Gastrocnemius medialis (tissue), 4 donors: Measurements from ENCODE around the gene FAH. TPM values are rescaled to one million over a fixed set of nuclear protein-coding genes. Genes with fewer than 3 reads are reported as not detected.

Experiments
- ATAC-seq, 2 donors: fragments of 150-250 bp; one replicate each; pipeline ENCODE4 v1.9.1; 2016
- DNase-seq, 2 donors: peaks; one replicate each; pipeline ENCODE4 v3.0.0-alpha.2; 2019
- H3K27ac ChIP-seq, 4 donors: fragments of 200-600 bp; sonication (generic); 1 replicate in 1 of 4; 2 replicates in 3 of 4; pipeline ENCODE4 v1.5.1; 2016 to 2018; ENCODE audit warnings: mild to moderate bottlenecking in 2 of 4, moderate library complexity in 1 of 4
- H3K27me3 ChIP-seq, 3 donors: fragments of 200-600 bp; sonication (generic) in 2 of 3; 1 replicate in 1 of 3; 2 replicates in 2 of 3; pipeline versions ENCODE4 v1.5.1 to v1.6.0; 2016 to 2019; ENCODE audit warnings: mild to moderate bottlenecking in 1 of 3, moderate library complexity in 1 of 3
- H3K36me3 ChIP-seq, 2 donors: fragments of 200-600 bp; sonication (generic) in 1 of 2; one replicate each; pipeline ENCODE4 v1.5.1; 2017 to 2018
- H3K4me1 ChIP-seq, 2 donors: fragments of 200-600 bp; sonication (generic) in 1 of 2; one replicate each; pipeline ENCODE4 v1.5.1; 2016 to 2017; ENCODE audit warnings: mild to moderate bottlenecking in 2 of 2
- H3K4me3 ChIP-seq, 4 donors: fragments of 200-600 bp; sonication (generic) in 3 of 4; 1 replicate in 1 of 4; 2 replicates in 3 of 4; pipeline ENCODE4 v1.5.1; 2016 to 2019; ENCODE audit warnings: mild to moderate bottlenecking in 2 of 4
- H3K9me3 ChIP-seq, 3 donors: fragments of 200-600 bp; sonication (generic) in 2 of 3; 1 replicate in 1 of 3; 2 replicates in 2 of 3; pipeline ENCODE4 v1.5.1; 2016 to 2019
- CTCF ChIP-seq, 5 experiments: fragments of 450-650 bp in 3 of 5; fragments of 200-600 bp in 2 of 5; sonication (generic) in 2 of 5; IDR thresholded peaks in 4 of 5; conservative IDR thresholded peaks in 1 of 5; 1 replicate in 4 of 5; 2 replicates in 1 of 5; pipeline ENCODE4 v1.5.1; 2016 to 2019; ENCODE audit warnings: antibody characterized with exemption in 5 of 5, mild to moderate bottlenecking in 3 of 5, moderate library complexity in 3 of 5
- POLR2A ChIP-seq, 2 donors: fragments of 450-650 bp; IDR thresholded peaks; one replicate each; pipeline ENCODE4 v1.6.1; 2017; ENCODE audit warnings: antibody characterized with exemption in 2 of 2, mild to moderate bottlenecking in 2 of 2, moderate library complexity in 2 of 2
- in situ Hi-C, 4 donors: fragments of 200-750 bp; cut with MboI; loops; one replicate each; pipeline versions ENCODE4 v1.15.0 to v1.8.0; 2017; ENCODE audit warnings: low sequenced_read_pairs in 4 of 4
- intact Hi-C: fragments of 100-400 bp; cut with DNase I; formaldehyde crosslinking; loops from one replicate; pipeline ENCODE4 v1.15.1; 2023; ENCODE audit warnings: low total_unique reads
- total RNA-seq, 4 donors: library from RNA; depleted of rRNA; stranded (reverse); fragments of >200 nt; gene quantifications; one replicate each; pipeline versions ENCODE4 v1.1.0 to v1.2.3, GENCODE V29; 2016

FAH gene
- total RNA-seq, 4 donors from 2014 or later, result 7.7 to 16.7 (median 12.3) TPM

GRCh38 chr15:80152180-80152895 is 461 bp upstream of the FAH start:
- ATAC-seq (peak; percentile 66 to 77), DNase-seq (peak; percentile 97 to 99)
- Histone ChIP-seq H3K4me1 (peaks cover 38 to 45% of the 10 kb centered on the region in 2 donors), H3K27me3 (no peaks in the 10 kb centered on the region), H3K9me3 (no peaks in the 10 kb centered on the region), H3K27ac (peak overlapping the region; percentile 86 to 91 (median 90)), H3K36me3 (no peaks in the 10 kb centered on the region), H3K4me3 (peak overlapping the region; percentile 64 to 91 (median 71))
- TF ChIP-seq CTCF (IDR thresholded peaks at IDR 0.05 in 4 of 5, conservative IDR thresholded peaks at IDR 0.05 in 1 of 5) (no peak), POLR2A (IDR thresholded peaks at IDR 0.05) (peak; percentile 27 to 74)
- in situ Hi-C loops (loop anchor here in 3 of 4 donors (25.0 kb wide), 2 partner anchors 90 to 240 kb away; partner anchors contain the start of gene ZFAND6 (in 1 of the 3)), intact Hi-C loops (loop anchor here (1.0 to 5.0 kb wide), 4 partner anchors 22 to 1280 kb away; partner anchors contain the start of genes MORF4L1, MTHFS and ZFAND6)

GRCh38 chr15:80153900-80154299 is 1.1 kb downstream of the FAH start:
- Histone ChIP-seq H3K36me3 (peaks cover 0 to 11% of the 10 kb centered on the region in 2 donors), H3K27me3 (no peaks in the 10 kb centered on the region), H3K4me3 (peak overlapping the region in 3 of 4 donors; percentile 64 to 91 (median 69)), H3K27ac (peak overlapping the region; percentile 86 to 91 (median 90)), H3K9me3 (no peaks in the 10 kb centered on the region), H3K4me1 (peaks cover 38 to 45% of the 10 kb centered on the region in 2 donors)
- TF ChIP-seq CTCF (IDR thresholded peaks at IDR 0.05 in 4 of 5, conservative IDR thresholded peaks at IDR 0.05 in 1 of 5) (no peak), POLR2A (IDR thresholded peaks at IDR 0.05) (no peak)
- in situ Hi-C loops, result loop anchor here in 3 of 4 donors (25.0 kb wide), 2 partner anchors 92 to 242 kb away; partner anchors contain the start of gene ZFAND6 (in 1 of the 3)
- intact Hi-C loops, result loop anchor here (2.0 to 5.0 kb wide), 3 partner anchors 21 to 1282 kb away; partner anchors contain the start of genes MORF4L1 and MTHFS
- ATAC-seq, result no peak
- DNase-seq, result no peak

- Histone ChIP-seq H3K4me3 (no peak overlapping the region), H3K4me1 (peaks cover 38 to 45% of the 10 kb centered on the region in 2 donors), H3K36me3 (peaks cover 0 to 14% of the 10 kb centered on the region in 2 donors), H3K9me3 (no peaks in the 10 kb centered on the region), H3K27ac (peak overlapping the region; percentile 86 to 91 (median 90)), H3K27me3 (no peaks in the 10 kb centered on the region)
- TF ChIP-seq CTCF (IDR thresholded peaks at IDR 0.05 in 4 of 5, conservative IDR thresholded peaks at IDR 0.05 in 1 of 5) (no peak), POLR2A (IDR thresholded peaks at IDR 0.05) (no peak)
- DNase-seq (no peak), ATAC-seq (no peak)
- intact Hi-C loops, result loop anchor here (5.0 kb wide), 2 partner anchors 257 to 1282 kb away; partner anchors contain the start of genes MORF4L1 and MTHFS
- in situ Hi-C loops, result loop anchor here in 3 of 4 donors (25.0 kb wide), 2 partner anchors 92 to 242 kb away; partner anchors contain the start of gene ZFAND6 (in 1 of the 3)
These were observed 1.5 kb downstream of the FAH start for GRCh38 chr15:80154336-80154735.

DNA sequence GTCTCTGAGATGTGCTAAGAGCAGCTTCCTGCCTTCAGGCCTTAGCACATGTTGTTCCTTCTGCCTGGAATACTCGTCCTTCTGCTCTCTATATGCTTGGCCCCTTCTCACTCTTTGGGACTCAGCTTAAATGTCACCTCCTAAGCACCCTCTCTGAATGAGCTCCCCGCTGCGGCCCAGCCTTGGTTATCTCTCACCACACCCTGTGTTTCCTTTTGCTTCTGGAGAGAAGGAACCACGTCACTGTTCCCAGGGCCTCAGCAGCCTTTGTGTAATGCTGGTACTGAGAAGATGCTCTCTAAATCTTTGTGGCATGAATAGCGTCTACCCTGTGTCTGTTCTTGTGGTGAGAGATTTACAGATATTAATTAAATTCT is 2.2 kb downstream of the FAH start:
- DNase-seq (no peak), ATAC-seq (no peak)
- H3K27ac ChIP-seq, result no peak overlapping the region
- peaks cover 0 to 21% of the 10 kb centered on the region in 2 donors for H3K36me3 ChIP-seq
- peak in 1 of 2 donors; percentile 5 for TF ChIP-seq POLR2A (IDR thresholded peaks at IDR 0.05)
- no peak for TF ChIP-seq CTCF (IDR thresholded peaks at IDR 0.05 in 4 of 5, conservative IDR thresholded peaks at IDR 0.05 in 1 of 5)
- H3K4me3 ChIP-seq, result no peak overlapping the region
- in situ Hi-C loops, result loop anchor here in 3 of 4 donors (25.0 kb wide), 2 partner anchors 93 to 243 kb away; partner anchors contain the start of gene ZFAND6 (in 1 of the 3)
- H3K9me3 ChIP-seq, result no peaks in the 10 kb centered on the region
- no peaks in the 10 kb centered on the region for H3K27me3 ChIP-seq
- intact Hi-C loops, result no loop called here
- H3K4me1 ChIP-seq, result peaks cover 38% of the 10 kb centered on the region in 2 donors
